Activated T-cell treated with anti-CD3 and anti-CD28 coated beads, Interleukin-2, amount 50 U/mL, for 24 hours (primary cell): ENCODE results near the gene CREB5.
A peak's percentile ranks its signal among the peaks of the same experiment; 100 is the strongest.

Experiments
- DNase-seq: peaks from one replicate; pipeline ENCODE4 v3.0.0-alpha.2; 2020
- H3K27ac Mint-ChIP-seq: 2 replicates; pipeline ENCODE4 v1.8.0; 2020; ENCODE audit warnings: mild to moderate bottlenecking, mixed read lengths
- H3K27me3 Mint-ChIP-seq: 2 replicates; pipeline ENCODE4 v1.8.0; 2020; ENCODE audit warnings: mixed read lengths
- H3K36me3 Mint-ChIP-seq: 2 replicates; pipeline ENCODE4 v1.8.0; 2020; ENCODE audit warnings: low read depth, mixed read lengths
- H3K4me1 Mint-ChIP-seq: 2 replicates; pipeline ENCODE4 v1.8.0; 2020; ENCODE audit warnings: low read depth, mixed read lengths
- H3K4me3 Mint-ChIP-seq: 2 replicates; pipeline ENCODE4 v1.8.0; 2020; ENCODE audit warnings: mild to moderate bottlenecking, moderate library complexity, mixed read lengths
- H3K9me3 Mint-ChIP-seq: 2 replicates; pipeline ENCODE4 v1.8.0; 2020; ENCODE audit warnings: mixed read lengths

Gene CREB5

GRCh38 chr7:28435732-28436378 lies 23.5 kb downstream of the CREB5 start:
- no peaks in the 10 kb centered on the region for H3K36me3 Mint-ChIP-seq
- H3K4me3 Mint-ChIP-seq, result no peak overlapping the region
- H3K27ac Mint-ChIP-seq, result no peak overlapping the region
- no peaks in the 10 kb centered on the region for H3K9me3 Mint-ChIP-seq
- peaks cover 88% of the 10 kb centered on the region for H3K27me3 Mint-ChIP-seq
- no peak for DNase-seq
- no peaks in the 10 kb centered on the region for H3K4me1 Mint-ChIP-seq

GRCh38 chr7:28440055-28440601 lies 27.8 kb downstream of the CREB5 start:
- H3K4me1 Mint-ChIP-seq, result peaks cover 22% of the 10 kb centered on the region
- DNase-seq, result no peak
- peaks cover 5% of the 10 kb centered on the region for H3K9me3 Mint-ChIP-seq
- no peak overlapping the region for H3K4me3 Mint-ChIP-seq
- no peaks in the 10 kb centered on the region for H3K36me3 Mint-ChIP-seq
- peaks cover 88% of the 10 kb centered on the region for H3K27me3 Mint-ChIP-seq
- no peak overlapping the region for H3K27ac Mint-ChIP-seq

DNA sequence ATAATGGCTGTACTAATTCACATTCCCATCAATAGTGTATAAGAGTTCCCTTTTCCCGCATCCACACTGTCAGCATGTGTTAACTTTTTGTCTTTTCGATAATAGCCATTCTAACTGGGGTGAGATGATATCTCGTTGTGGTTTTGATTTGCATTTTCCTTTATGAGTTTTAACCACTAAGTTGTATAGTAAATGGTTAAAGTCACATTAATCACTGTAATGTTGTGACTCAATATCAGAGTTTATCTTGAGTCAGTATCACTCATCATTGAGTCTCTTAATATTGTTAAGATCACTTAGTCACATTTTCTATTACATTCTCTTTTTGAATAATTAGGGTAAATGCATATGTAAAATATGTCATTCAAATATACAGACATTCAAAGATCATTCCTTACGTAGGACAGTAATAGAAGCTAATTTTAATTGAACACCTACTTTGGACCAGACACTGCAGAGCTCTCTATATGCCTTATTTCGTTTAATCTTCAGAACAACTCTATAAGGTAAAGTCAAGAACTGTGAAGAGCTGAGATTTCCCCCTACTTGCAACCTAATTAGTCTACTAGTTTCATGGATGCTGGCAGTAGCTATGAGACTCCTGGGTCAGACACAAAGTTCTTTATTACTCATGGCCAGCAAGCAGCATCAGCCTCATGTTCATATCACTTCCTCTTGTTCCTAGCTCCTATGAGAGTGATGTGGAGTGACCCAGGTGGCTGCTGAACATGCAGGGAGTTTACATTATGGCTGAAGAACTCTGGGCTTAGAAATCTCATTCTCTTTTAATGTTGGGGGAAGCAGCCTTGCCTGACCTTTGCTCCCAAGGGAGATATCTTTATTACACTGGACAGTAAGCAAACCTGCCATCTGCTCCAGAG lies 30.5 kb downstream of the CREB5 start:
- DNase-seq, result no peak
- Mint-ChIP-seq H3K27ac (peak overlapping the region; percentile 86), H3K4me3 (no peak overlapping the region), H3K4me1 (peaks cover 22% of the 10 kb centered on the region), H3K27me3 (peaks cover 75% of the 10 kb centered on the region), H3K9me3 (peaks cover 5% of the 10 kb centered on the region), H3K36me3 (no peaks in the 10 kb centered on the region)

- Mint-ChIP-seq H3K4me3 (no peak overlapping the region), H3K4me1 (peaks cover 22% of the 10 kb centered on the region), H3K36me3 (no peaks in the 10 kb centered on the region), H3K9me3 (peaks cover 5% of the 10 kb centered on the region), H3K27me3 (peaks cover 72% of the 10 kb centered on the region), H3K27ac (no peak overlapping the region)
- DNase-seq, result no peak
Observed at GRCh38 chr7:28446131-28446530, 33.8 kb downstream of the CREB5 start.

DNA sequence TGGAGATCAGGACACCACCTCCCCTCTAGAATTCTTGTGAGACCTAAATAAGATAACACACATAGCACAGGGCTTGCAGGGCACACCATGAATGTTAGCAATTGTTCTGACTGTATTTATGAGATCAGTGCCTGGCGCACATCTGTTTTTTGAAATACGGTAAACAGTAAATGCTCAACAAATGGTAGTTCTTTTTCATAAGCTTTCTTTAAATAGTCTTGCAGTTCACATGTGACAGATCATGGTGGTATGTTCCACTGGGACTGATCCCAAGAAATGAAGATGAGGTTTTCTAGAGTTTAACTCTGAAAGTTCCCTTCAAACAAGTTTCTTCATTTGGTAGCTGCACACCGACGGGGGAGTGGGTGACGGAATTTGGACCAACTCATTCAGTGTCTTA lies 34.8 kb downstream of the CREB5 start:
- peaks cover 68% of the 10 kb centered on the region for H3K27me3 Mint-ChIP-seq

GRCh38 chr7:28448708-28449107 lies 36.4 kb downstream of the CREB5 start:
- Mint-ChIP-seq H3K9me3 (no peaks in the 10 kb centered on the region), H3K27me3 (peaks cover 64% of the 10 kb centered on the region), H3K4me1 (peaks cover 3% of the 10 kb centered on the region), H3K4me3 (no peak overlapping the region), H3K36me3 (no peaks in the 10 kb centered on the region), H3K27ac (no peak overlapping the region)
- DNase-seq, result no peak

More for the DNA sequence above, 34.8 kb downstream of the CREB5 start:
- Mint-ChIP-seq H3K27ac (no peak overlapping the region), H3K9me3 (peaks cover 2% of the 10 kb centered on the region), H3K36me3 (no peaks in the 10 kb centered on the region), H3K4me3 (no peak overlapping the region), H3K4me1 (peaks cover 19% of the 10 kb centered on the region)
- no peak for DNase-seq

- H3K27ac Mint-ChIP-seq, result no peak overlapping the region
- no peaks in the 10 kb centered on the region for H3K4me1 Mint-ChIP-seq
- H3K4me3 Mint-ChIP-seq, result no peak overlapping the region
- no peak for DNase-seq
- H3K27me3 Mint-ChIP-seq, result peaks cover 42% of the 10 kb centered on the region
- H3K9me3 Mint-ChIP-seq, result no peaks in the 10 kb centered on the region
- H3K36me3 Mint-ChIP-seq, result no peaks in the 10 kb centered on the region
Observed at GRCh38 chr7:28452681-28453080, 40.4 kb downstream of the CREB5 start.

DNA sequence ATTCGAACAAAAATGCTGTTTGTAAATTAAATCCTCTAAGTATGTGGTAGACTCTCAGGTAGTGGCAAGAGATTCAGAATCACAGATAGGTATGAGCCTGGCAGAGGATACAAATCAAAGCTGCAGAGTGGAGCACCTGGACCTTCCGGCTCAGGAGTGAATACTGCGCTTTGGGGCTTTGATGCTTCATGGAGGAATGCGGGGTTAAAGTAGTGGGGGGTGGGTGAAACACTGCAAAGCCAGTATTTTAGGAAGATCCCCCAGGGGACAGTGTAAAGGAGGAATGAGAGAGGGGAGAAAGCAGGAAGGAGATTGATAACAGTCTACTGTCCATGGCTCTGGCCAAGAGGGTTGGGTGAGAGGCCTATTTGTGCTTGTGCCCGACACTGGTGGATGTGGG lies 43.2 kb downstream of the CREB5 start:
- Mint-ChIP-seq H3K4me1 (no peaks in the 10 kb centered on the region), H3K27ac (no peak overlapping the region), H3K27me3 (peaks cover 21% of the 10 kb centered on the region), H3K36me3 (no peaks in the 10 kb centered on the region), H3K9me3 (no peaks in the 10 kb centered on the region), H3K4me3 (no peak overlapping the region)
- DNase-seq, result no peak

DNA sequence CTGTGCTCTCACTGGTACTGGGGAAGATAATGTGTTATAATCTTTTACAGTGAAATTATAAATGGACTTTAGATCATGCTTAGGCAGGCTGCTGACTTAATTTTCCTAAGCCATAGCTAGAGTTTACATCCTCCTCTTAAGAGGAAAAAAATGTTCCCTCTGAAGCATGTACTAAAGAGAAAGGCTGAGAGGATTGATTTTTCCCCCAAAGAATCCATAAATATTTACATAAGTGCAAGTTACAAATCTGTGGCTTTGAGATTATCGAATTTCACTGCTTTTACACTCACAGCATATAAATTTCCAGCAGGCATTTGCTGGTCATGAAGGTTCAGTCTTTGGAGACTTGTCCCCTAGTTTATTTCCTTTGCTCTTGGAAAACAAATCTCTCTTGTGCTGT lies 43.7 kb downstream of the CREB5 start:
- no peaks in the 10 kb centered on the region for H3K9me3 Mint-ChIP-seq
- peaks cover 16% of the 10 kb centered on the region for H3K27me3 Mint-ChIP-seq
- no peak for DNase-seq

GRCh38 chr7:28458732-28459131 lies 46.4 kb downstream of the CREB5 start:
- no peak for DNase-seq
- peaks cover 9% of the 10 kb centered on the region for H3K27me3 Mint-ChIP-seq
- H3K4me1 Mint-ChIP-seq, result no peaks in the 10 kb centered on the region
- H3K9me3 Mint-ChIP-seq, result no peaks in the 10 kb centered on the region
- no peak overlapping the region for H3K27ac Mint-ChIP-seq
- H3K4me3 Mint-ChIP-seq, result no peak overlapping the region
- H3K36me3 Mint-ChIP-seq, result no peaks in the 10 kb centered on the region

More for the DNA sequence above, 43.7 kb downstream of the CREB5 start:
- no peak overlapping the region for H3K4me3 Mint-ChIP-seq
- H3K4me1 Mint-ChIP-seq, result no peaks in the 10 kb centered on the region
- no peaks in the 10 kb centered on the region for H3K36me3 Mint-ChIP-seq
- no peak overlapping the region for H3K27ac Mint-ChIP-seq

DNA sequence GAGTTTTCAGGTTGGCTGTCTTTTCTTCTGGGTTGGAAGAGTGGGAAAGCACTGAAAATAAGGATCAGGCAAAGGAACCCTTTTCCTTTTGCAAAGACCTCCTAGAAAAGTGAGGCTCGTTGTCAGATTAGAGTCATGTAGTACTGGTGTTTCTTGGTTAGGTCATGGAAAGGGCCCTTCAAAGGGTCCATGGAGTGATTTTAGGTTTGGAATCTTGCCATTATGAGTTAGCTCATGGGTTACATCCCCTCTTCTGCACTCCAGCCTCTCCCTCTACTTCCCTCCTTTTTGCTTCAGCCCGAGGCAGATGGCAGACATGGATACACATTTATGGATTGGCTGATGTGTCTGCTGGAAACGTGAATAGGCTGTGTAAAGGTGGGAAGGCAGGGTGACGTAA lies 47.0 kb downstream of the CREB5 start:
- H3K27me3 Mint-ChIP-seq, result peaks cover 9% of the 10 kb centered on the region
- H3K4me3 Mint-ChIP-seq, result no peak overlapping the region
- no peak for DNase-seq
- H3K27ac Mint-ChIP-seq, result no peak overlapping the region
- no peaks in the 10 kb centered on the region for H3K36me3 Mint-ChIP-seq
- no peaks in the 10 kb centered on the region for H3K4me1 Mint-ChIP-seq
- no peaks in the 10 kb centered on the region for H3K9me3 Mint-ChIP-seq

- Mint-ChIP-seq H3K4me3 (no peak overlapping the region), H3K9me3 (no peaks in the 10 kb centered on the region), H3K36me3 (no peaks in the 10 kb centered on the region), H3K27me3 (peaks cover 32% of the 10 kb centered on the region), H3K27ac (no peak overlapping the region), H3K4me1 (no peaks in the 10 kb centered on the region)
- no peak for DNase-seq
Observed at GRCh38 chr7:28465697-28466096, 53.4 kb downstream of the CREB5 start.

GRCh38 chr7:28466341-28466740 lies 54.0 kb downstream of the CREB5 start:
- peaks cover 37% of the 10 kb centered on the region for H3K27me3 Mint-ChIP-seq
- DNase-seq, result no peak
- no peaks in the 10 kb centered on the region for H3K36me3 Mint-ChIP-seq
- no peak overlapping the region for H3K4me3 Mint-ChIP-seq
- no peaks in the 10 kb centered on the region for H3K9me3 Mint-ChIP-seq
- no peaks in the 10 kb centered on the region for H3K4me1 Mint-ChIP-seq
- no peak overlapping the region for H3K27ac Mint-ChIP-seq

DNA sequence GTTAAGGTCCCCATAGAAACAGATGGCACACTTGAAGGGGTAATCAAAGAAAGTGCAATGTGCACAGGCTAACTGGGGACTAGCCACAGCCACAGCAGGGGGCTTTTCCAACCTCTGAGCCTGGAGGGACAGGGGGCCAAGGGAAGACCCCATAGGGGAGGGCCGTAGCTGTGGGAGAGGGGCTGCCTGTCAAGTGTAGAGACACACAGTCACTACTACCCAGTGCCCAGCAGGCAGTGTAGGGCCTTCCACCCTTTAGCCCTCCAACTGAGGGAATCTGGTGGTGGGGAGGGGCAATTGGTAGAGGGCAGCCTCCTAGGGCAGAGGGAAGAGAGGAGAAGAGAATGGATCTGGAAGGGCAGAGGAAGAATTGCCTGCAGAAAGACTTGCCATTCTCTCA lies 54.6 kb downstream of the CREB5 start:
- H3K27ac Mint-ChIP-seq, result no peak overlapping the region
- H3K4me1 Mint-ChIP-seq, result no peaks in the 10 kb centered on the region
- H3K36me3 Mint-ChIP-seq, result no peaks in the 10 kb centered on the region
- DNase-seq, result no peak
- no peaks in the 10 kb centered on the region for H3K9me3 Mint-ChIP-seq
- H3K27me3 Mint-ChIP-seq, result peaks cover 37% of the 10 kb centered on the region
- no peak overlapping the region for H3K4me3 Mint-ChIP-seq

DNA sequence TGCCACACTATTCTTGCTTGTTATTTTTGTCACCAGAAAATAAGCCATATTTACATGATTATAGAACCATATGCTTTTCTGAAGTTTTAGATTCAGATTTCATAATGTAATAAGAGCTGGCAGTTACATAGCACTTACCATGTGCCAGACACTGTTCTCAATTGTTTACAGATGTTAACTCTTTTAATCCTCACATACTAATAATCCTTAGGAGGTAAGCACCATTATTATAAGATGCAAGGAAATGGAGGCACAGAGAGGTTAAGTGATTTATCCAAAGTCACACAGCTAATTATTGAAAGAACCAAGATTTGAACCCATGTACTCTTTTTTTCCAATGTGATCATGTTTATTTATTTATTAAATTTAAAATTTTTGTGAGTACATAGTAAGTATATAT lies 57.2 kb downstream of the CREB5 start:
- no peak for DNase-seq
- peaks cover 44% of the 10 kb centered on the region for H3K27me3 Mint-ChIP-seq
- H3K27ac Mint-ChIP-seq, result no peak overlapping the region
- no peaks in the 10 kb centered on the region for H3K9me3 Mint-ChIP-seq
- H3K36me3 Mint-ChIP-seq, result no peaks in the 10 kb centered on the region
- H3K4me3 Mint-ChIP-seq, result no peak overlapping the region
- H3K4me1 Mint-ChIP-seq, result no peaks in the 10 kb centered on the region
